Suprapubic skin (tissue), 4 donors: ENCODE measurements around the gene P4HB.

Experiments used
- POLR2A ChIP-seq, 2 donors: fragments of 450-650 bp; IDR thresholded peaks; one replicate each; pipeline ENCODE4 v1.6.1; 2017; ENCODE audit warnings: antibody characterized with exemption in 2 of 2, mild to moderate bottlenecking in 2 of 2, moderate library complexity in 2 of 2
- POLR2AphosphoS5 ChIP-seq, 3 donors: sonication (generic); formaldehyde crosslinking; IDR thresholded peaks; one replicate each; pipeline ENCODE4 v1.6.1; 2017; ENCODE audit warnings: antibody characterized with exemption in 3 of 3
- TF ChIP-seq, protein P1 (sequence below), 2 donors: fragments of 200-600 bp in 1 of 2; fragments of 450-650 bp in 1 of 2; sonication (generic) in 1 of 2; IDR thresholded peaks; one replicate each; pipeline ENCODE4 v1.5.1; 2016 to 2019; ENCODE audit warnings: antibody characterized with exemption in 2 of 2, mild to moderate bottlenecking in 1 of 2, moderate library complexity in 1 of 2

- no peak for TF ChIP-seq POLR2A (IDR thresholded peaks at IDR 0.05)
- TF ChIP-seq, protein P1, sequence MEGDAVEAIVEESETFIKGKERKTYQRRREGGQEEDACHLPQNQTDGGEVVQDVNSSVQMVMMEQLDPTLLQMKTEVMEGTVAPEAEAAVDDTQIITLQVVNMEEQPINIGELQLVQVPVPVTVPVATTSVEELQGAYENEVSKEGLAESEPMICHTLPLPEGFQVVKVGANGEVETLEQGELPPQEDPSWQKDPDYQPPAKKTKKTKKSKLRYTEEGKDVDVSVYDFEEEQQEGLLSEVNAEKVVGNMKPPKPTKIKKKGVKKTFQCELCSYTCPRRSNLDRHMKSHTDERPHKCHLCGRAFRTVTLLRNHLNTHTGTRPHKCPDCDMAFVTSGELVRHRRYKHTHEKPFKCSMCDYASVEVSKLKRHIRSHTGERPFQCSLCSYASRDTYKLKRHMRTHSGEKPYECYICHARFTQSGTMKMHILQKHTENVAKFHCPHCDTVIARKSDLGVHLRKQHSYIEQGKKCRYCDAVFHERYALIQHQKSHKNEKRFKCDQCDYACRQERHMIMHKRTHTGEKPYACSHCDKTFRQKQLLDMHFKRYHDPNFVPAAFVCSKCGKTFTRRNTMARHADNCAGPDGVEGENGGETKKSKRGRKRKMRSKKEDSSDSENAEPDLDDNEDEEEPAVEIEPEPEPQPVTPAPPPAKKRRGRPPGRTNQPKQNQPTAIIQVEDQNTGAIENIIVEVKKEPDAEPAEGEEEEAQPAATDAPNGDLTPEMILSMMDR (IDR thresholded peaks at IDR 0.05): no peak
- TF ChIP-seq POLR2AphosphoS5 (IDR thresholded peaks at IDR 0.05): no peak
These were observed 14.2 kb downstream of the P4HB start for GRCh38 chr17:81845881-81846742.
